ENCODE measurements around the gene GP1BA. TPM values are rescaled to one million over a fixed set of nuclear protein-coding genes. Genes with fewer than 3 reads are reported as not detected.

GP1BA gene
- total and polyA plus RNA-seq, 11 donors: 0.06 to 0.35 (median 0.20) TPM; not detected in 6

DNA sequence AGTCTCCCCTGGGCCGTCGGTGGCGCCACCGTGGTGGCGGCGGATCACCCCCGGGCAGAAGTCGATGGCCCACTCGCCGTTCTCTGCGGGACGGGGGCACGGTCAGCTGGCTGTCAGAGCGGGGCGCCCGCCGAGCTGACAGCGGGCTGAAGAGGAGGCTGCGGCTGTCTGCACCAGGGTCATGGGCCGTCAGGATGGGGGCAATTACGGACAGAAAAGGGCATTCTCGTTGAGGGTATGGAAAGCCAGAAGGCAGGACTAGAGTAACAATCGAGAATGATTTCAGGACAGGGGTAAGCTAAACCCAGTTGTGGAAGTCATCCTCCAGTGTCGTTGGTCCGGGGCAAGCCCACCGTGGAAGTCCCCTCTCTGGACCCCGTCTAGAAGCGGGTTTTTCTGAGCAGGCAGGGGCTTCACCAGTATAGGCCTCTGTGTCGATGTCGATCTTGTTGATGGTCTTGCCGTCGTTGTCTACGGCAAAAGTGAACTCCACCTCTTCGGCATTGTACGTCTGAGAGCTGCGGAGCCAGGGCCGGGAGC is 30.9 kb upstream of the GP1BA start:
- no peaks in the 10 kb centered on the region for H3K9me3 ChIP-seq
- 41 to 78% (median 49%) methylated on average over 35 to 37 of the region's 37 CpGs for WGBS, 4 donors
- TF ChIP-seq POLR2A (IDR thresholded peaks at IDR 0.05): no peak
- TF ChIP-seq, protein P1, sequence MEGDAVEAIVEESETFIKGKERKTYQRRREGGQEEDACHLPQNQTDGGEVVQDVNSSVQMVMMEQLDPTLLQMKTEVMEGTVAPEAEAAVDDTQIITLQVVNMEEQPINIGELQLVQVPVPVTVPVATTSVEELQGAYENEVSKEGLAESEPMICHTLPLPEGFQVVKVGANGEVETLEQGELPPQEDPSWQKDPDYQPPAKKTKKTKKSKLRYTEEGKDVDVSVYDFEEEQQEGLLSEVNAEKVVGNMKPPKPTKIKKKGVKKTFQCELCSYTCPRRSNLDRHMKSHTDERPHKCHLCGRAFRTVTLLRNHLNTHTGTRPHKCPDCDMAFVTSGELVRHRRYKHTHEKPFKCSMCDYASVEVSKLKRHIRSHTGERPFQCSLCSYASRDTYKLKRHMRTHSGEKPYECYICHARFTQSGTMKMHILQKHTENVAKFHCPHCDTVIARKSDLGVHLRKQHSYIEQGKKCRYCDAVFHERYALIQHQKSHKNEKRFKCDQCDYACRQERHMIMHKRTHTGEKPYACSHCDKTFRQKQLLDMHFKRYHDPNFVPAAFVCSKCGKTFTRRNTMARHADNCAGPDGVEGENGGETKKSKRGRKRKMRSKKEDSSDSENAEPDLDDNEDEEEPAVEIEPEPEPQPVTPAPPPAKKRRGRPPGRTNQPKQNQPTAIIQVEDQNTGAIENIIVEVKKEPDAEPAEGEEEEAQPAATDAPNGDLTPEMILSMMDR (IDR thresholded peaks at IDR 0.05): no peak
- ATAC-seq (no peak), DNase-seq (no peak)
- intact Hi-C loops (cut with DNase I): loop anchor here in 2 of 10 donors (10.0 kb wide), 1 partner anchor 164 kb away; no protein-coding TSS in a partner anchor
- H3K4me1 ChIP-seq: peaks cover 0 to 42% (median 21%) of the 10 kb centered on the region in 12 donors
- H3K36me3 ChIP-seq: peaks cover 0 to 14% (median 11%) of the 10 kb centered on the region in 9 donors
- H3K4me3 ChIP-seq: peak overlapping the region in 10 of 12 donors; percentile 6 to 66 (median 55)
- peak overlapping the region in 7 of 12 donors; percentile 3 to 78 (median 62) for H3K27ac ChIP-seq
- peaks cover 0 to 32% (median 11%) of the 10 kb centered on the region in 9 donors for H3K27me3 ChIP-seq

DNA sequence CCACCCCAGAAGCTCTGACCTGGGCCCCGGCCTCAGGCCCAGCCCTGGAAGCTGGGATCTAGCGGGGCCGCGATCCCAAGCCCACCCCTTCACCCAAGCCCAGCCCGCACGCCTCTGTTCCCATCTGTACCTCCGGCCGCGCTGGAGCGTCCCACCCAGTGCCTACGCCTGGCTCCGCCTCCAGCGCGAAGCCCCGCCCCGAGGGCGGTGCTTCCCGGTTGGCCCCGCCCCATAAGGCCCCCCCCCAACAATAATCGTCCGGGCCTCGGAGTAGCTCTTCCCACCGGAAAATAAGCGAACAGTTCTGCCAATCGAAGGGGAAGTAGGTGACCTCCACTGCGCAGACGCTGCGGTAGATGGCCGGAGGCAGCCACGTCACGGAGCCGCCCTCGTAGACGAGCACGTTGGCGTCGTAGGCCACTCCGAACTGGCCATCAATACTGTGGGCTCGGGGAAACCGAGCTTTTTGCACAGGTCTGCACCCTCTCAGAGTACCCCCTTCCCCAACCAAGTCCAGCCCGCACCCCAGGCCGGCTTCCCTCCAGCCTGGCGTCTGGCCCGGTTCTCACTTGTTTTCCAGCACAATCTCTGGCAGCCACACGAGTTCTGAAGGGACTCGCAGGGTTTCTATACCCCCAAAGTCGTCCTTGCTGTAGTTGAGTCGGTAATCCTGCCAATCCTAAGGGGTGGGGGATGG is 30.3 kb upstream of the GP1BA start:
- peak in 4 of 5 donors; percentile 58 to 88 (median 66) for DNase-seq
- intact Hi-C loops (cut with DNase I): loop anchor here in 2 of 10 donors (10.0 kb wide), 1 partner anchor 163 kb away; no protein-coding TSS in a partner anchor
- Histone ChIP-seq H3K4me3 (peak overlapping the region in 8 of 12 donors; percentile 28 to 66 (median 60)), H3K27ac (peak overlapping the region in 7 of 12 donors; percentile 33 to 78 (median 63)), H3K27me3 (peaks cover 0 to 32% (median 11%) of the 10 kb centered on the region in 9 donors), H3K9me3 (no peaks in the 10 kb centered on the region), H3K36me3 (peaks cover 0 to 8% (median 5%) of the 10 kb centered on the region in 9 donors), H3K4me1 (peaks cover 0 to 42% (median 21%) of the 10 kb centered on the region in 12 donors)
- no peak for TF ChIP-seq POLR2A (IDR thresholded peaks at IDR 0.05)
- TF ChIP-seq, protein P1 (IDR thresholded peaks at IDR 0.05): no peak
- 37 to 57% (median 49%) methylated on average over 34 to 48 of the region's 48 CpGs for WGBS, 4 donors
- ATAC-seq: peak; percentile 9 to 75 (median 30)

DNA sequence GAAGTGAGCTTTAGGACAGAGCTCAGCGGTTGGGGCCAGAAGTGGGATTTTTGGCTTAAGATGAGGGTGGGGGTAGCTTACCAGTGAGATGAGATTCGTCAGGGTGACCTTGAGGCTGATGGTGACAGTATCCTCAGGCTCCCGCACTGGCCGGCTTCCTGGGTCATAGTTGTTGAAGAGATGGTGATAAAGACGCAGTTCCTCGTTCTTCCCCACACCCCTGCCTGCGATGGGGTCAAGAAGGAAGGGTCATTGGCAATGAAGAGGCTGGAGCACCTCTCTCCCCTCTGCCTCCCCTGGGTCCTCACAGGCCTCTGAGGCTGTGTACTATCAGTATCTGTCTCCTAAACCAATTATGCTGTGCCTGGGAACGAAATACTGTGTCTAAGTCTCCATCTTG is 29.5 kb upstream of the GP1BA start:
- TF ChIP-seq, protein P1 (IDR thresholded peaks at IDR 0.05): no peak
- TF ChIP-seq POLR2A (IDR thresholded peaks at IDR 0.05): no peak
- H3K4me3 ChIP-seq: no peak overlapping the region
- H3K36me3 ChIP-seq: peaks cover 0 to under 1% (median 0%) of the 10 kb centered on the region in 9 donors
- DNase-seq (no peak), ATAC-seq (no peak)
- peaks cover 0 to 32% (median 11%) of the 10 kb centered on the region in 9 donors for H3K27me3 ChIP-seq
- H3K9me3 ChIP-seq: no peaks in the 10 kb centered on the region
- peak overlapping the region in 5 of 12 donors; percentile 62 to 77 (median 63) for H3K27ac ChIP-seq
- peaks cover 0 to 42% (median 21%) of the 10 kb centered on the region in 12 donors for H3K4me1 ChIP-seq
- intact Hi-C loops (cut with DNase I): loop anchor here in 2 of 10 donors (10.0 kb wide), 1 partner anchor 162 kb away; no protein-coding TSS in a partner anchor
- 53 to 70% (median 62%) methylated on average over 8 of the region's 8 CpGs for WGBS, 4 donors
